OCI-LY1 (cell line): Measurements from ENCODE around the gene CHCHD6.

Experiments
- EZH2 ChIP-seq: fragments of 200-600 bp; sonication (generic), shearing (Covaris generic); IDR thresholded peaks from 2 replicates; pipeline ENCODE4 v1.8.0; 2017; ENCODE audit warnings: borderline replicate concordance, mixed run types, mild to moderate bottlenecking, antibody characterized with exemption, low read length, moderate library complexity, mixed read lengths
- TF ChIP-seq, protein P1 (sequence below): fragments of 200-600 bp; sonication (generic), shearing (Covaris generic); IDR thresholded peaks from 2 replicates; pipeline ENCODE4 v1.5.1; 2017; ENCODE audit warnings: mild to moderate bottlenecking, antibody characterized with exemption, low read length, moderate library complexity, mixed read lengths

DNA sequence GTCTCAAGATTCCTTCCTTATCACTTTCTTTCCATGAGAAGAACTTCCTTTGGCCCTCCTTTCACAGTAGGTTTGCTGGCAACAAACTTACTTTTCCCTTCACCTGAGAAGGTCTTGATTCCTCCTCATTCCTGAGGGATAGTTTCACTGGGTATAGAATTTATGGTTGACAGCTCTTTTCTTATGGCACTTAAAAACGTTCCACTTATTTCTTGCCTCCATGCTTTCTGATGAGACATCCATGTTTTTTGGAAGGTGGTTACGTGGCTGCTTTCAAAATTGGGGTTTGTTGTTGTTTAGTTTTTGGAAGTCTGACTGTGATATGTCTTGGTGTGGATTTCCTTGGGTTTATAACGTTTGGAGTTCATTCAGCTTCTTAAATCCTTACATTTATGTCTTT lies 270.7 kb downstream of the CHCHD6 start:
- TF ChIP-seq, protein P1, sequence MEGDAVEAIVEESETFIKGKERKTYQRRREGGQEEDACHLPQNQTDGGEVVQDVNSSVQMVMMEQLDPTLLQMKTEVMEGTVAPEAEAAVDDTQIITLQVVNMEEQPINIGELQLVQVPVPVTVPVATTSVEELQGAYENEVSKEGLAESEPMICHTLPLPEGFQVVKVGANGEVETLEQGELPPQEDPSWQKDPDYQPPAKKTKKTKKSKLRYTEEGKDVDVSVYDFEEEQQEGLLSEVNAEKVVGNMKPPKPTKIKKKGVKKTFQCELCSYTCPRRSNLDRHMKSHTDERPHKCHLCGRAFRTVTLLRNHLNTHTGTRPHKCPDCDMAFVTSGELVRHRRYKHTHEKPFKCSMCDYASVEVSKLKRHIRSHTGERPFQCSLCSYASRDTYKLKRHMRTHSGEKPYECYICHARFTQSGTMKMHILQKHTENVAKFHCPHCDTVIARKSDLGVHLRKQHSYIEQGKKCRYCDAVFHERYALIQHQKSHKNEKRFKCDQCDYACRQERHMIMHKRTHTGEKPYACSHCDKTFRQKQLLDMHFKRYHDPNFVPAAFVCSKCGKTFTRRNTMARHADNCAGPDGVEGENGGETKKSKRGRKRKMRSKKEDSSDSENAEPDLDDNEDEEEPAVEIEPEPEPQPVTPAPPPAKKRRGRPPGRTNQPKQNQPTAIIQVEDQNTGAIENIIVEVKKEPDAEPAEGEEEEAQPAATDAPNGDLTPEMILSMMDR, result no peak
- TF ChIP-seq EZH2, result no peak
